ENCODE results near the gene ZSCAN18.
A peak's percentile ranks its signal among the peaks of the same experiment; 100 is the strongest.
"Not testable (repeated sequence)": the region's sequence is repeated elsewhere in the genome, so short reads cannot be mapped to it uniquely, and the experiment has no call there.

The ZSCAN18 gene, protein sequence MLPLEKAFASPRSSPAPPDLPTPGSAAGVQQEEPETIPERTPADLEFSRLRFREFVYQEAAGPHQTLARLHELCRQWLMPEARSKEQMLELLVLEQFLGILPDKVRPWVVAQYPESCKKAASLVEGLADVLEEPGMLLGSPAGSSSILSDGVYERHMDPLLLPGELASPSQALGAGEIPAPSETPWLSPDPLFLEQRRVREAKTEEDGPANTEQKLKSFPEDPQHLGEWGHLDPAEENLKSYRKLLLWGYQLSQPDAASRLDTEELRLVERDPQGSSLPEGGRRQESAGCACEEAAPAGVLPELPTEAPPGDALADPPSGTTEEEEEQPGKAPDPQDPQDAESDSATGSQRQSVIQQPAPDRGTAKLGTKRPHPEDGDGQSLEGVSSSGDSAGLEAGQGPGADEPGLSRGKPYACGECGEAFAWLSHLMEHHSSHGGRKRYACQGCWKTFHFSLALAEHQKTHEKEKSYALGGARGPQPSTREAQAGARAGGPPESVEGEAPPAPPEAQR
- total RNA-seq = 35.8 to 45.6 reads per million in 2 donors

DNA sequence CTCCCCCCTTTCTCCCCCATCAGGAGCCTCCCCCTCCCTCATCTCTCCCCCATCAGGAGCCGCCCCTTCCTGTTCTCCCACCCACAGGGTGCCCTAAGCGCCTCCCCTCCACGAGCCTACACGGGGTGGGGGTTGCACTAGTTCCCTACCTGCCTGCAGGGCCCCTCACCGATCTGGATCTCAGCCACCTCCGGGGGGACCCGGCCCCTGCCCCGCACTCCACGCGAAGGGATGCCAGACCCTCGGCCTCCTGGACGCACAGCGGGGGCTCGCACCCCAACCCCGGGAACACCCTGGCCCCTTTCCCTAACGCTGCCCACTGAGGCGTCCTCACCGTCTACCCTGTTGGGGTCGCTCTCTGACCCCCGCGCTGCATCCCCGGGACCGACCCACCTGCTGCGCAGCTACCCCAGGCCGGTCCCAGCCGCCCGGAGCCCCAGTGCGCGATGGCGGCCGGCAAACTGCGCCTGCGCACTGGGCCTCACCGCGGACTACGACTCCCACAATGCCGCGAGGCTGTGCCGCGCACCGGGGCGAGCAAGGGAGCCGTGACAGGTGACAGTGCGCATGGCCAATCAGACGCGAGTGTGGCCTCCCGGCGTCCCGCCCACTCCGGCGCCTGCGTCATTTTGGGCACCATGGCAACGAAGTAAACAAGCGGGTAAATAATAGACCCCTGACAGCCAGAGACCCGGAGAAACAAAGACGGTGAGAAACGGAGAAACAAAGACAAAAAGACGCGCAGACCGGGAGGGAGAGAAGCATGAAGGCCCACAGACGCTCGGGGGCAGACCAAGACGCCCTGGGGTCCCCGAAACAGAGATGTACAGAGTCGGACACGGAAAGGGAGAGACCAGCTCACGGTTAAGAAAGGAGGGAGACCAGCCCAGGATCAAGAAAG lies at the start of gene ZSCAN18:
Gene ZSCAN18 (minus strand): TSS at position 451 of the 901 bp plus-strand sequence. CDS start 7,964 bp downstream, outside the sequence.
- peak; percentile 95 for DNase-seq

DNA sequence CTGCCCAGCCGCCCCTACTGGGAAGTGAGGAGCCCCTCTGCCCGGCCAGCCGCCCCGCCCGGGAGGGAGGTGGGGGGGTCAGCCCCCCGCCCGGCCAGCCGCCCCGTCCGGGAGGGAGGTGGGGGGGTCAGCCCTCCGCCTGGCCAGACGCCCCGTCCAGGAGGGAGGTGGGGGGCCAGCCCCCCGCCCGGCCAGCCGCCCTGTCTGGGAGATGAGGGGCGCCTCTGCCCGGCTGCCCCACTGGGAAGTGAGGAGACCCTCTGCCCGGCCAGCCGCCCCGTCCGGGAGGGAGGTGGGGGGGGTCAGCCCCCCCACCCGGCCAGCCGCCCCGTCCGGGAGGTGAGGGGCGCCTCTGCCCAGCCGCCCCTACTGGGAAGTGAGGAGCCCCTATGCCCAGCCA lies 49.4 kb upstream of the ZSCAN18 start:
- not testable (repeated sequence) for DNase-seq

DNA sequence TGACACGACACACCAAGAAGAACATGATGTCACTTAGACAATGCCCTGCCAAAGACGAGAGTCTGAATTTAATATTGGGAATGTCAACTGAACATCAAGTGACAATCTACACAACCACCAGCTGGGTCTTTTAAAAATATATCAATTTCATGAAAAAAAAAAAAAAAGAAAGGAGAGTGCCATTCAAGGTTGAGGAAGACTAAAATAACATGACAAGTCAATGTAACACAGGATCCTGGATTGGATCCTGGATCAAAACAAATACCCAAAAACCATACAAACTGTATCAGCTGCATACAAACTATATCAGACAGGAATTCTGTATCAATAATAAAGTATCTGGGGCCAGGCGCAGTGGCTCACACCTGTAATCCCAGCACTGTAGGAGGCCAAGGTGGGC lies 47.8 kb upstream of the ZSCAN18 start:
- DNase-seq = no peak

DNA sequence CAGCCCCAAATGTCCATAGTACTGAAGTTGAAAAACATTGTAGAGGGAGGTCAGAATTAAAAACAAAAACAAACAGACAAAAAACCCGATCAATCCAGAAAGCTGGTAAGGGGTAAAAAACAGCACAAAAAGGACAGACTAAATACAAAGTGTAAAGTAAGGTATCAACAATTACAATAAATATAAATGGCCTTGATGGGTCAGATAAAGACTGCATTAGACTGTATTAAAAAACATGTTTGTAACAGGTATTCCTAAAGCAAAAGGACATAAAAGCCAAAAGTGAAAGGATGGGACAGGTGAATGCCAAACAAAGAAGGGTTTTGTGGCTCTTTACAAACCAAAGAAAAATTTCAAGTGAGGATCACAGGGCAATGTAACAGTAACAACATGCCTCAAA lies 36.2 kb upstream of the ZSCAN18 start:
- no peak for DNase-seq

DNA sequence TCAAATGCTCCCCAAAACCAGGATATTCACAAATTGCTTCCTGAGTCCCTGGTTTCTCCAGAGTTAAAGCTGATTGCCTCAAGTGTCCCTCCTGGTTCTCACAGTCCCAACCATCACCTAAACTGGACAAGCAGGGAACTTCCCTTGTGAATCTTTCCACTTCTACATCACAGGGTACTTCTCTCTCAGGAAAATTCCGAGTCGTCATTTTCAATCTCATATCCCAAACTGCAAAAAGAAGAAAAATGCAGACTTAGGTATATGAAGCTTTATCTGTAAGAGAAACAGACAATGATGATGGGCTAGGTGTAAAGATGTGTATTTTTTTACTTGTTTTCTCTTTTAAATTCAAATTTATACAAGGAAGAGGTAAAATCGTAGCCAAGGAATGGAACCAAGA lies 31.3 kb upstream of the ZSCAN18 start:
- no peak for DNase-seq

DNA sequence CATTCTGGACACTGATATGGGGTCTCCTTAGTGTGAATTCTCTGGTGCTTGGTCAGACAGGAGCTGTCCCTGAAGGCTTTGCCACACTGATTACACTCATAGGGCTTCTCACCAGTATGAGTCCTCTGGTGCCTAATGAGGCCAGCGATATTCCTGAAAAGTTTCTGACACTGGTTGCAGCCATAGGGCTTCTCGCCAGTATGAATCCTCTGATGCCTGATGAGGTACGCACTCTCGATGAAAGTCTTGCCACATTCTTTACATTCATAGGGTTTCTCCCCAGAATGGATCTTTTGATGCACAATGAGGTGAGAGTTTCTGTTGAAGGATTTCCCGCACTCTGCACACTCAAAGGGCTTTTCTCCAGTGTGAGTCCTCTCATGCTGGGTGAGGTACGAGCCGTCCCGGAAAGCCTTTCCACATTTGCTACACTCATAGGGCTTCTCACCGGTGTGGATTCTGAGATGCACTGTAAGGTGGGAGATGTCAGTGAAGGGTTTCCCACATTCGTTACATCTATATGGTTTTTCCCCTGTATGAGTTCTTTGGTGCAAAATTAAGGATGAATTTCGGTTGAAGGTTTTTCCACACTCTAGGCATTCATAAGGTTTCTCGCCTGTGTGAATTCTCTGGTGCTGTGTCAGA lies 30.1 kb upstream of the ZSCAN18 start:
- DNase-seq = no peak

DNA sequence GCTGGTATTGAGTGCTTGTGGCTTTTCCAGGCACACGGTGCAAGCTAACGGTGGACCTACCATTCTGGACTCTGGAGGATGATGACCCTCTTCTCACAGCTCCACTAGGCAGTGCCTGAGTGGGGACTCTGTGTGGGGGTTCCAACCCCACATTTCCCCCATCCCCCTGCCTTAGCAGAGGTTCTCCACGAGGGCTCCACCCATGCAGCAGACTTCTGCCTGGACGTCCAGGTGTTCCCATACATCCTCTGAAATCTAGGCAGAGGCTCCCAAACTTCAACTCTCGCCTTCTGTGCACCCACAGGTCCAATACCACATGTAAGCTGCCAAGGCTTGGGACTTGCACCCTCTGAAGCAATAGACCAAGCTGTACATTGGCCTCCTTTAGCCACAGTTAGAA lies 25.3 kb upstream of the ZSCAN18 start:
- DNase-seq = no peak

DNA sequence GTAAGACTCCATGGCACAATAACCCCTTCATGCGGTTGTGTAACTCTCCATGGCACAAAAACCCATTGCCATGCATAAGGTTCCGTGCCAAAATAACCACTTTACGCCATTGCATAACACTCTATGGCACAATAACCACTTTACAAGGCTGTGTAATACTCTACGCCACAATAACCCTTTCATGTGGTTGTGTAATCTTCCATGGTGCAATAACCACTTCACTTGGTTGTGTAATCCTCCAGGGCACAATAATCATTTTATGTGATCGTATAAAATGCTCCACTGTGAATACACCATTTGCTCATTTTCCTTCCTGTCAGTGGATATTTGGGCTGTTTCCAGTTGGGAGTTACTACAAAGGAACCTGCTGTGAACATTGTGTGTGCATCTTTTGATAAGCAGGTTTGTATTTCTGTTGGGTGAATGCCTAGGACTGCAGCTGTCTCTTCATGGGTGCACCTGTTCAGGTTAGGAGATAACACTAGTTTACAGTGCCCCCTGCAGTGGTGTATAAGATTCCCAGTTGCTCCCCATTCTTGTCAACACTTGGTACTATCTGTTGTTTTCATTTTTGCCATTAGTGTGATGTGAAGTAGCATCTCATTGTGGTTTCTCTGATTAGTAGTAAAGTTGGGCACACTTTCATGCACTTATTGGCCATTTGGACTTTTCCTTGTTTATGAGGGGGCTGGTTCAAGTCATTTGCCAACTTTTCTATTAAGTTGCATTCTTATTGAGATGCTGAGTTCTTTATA lies 21.1 kb upstream of the ZSCAN18 start:
- DNase-seq = no peak

DNA sequence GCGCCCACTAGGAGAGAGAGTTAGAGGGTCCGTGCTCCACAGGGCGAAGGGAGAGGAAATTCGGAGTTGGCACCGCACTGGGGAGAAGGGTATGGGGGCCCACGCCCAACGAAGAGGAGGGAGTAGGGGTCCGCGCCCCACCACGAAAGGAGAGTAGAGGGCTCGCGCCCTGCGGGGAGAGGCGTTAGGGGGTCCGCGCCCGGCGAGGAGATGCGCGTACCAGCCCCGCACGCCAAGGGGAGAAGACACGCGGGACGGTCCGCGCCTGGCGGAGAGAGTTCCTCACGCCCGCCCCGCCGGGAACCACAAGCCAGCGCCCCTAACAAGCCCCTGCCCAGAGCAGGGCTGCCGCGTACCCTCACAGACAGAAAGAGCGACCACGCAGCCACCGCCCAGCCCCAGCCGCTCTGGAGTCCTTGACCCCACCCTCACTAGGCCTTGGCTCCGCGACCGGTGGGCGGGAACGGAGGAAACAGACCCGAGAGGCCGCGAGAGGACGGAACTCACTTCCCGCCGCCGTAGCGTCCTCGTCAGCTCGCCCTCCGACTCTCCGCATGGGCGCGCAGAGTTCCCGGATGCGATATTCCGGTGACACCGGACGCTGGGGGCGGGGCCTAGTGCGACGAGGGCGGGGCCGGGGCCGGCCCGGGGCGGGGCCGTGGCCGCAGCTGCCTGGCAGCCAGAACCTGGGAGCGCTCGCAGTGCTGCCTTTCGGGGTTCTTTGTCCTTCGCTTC lies 20.0 kb upstream of the ZSCAN18 start:
- DNase-seq = no peak

DNA sequence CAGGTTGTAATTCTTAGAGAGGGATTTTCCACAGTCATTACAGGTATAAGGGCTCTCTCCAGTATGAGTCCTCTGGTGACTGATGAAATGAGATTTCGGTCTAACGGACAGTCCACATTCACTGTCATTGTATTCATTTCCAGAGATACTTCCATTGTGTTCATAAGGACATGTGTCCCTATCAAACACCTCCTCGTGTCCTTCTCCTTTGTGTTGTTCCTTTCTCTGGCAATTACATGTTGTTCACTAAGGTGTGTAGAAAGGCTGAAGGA lies 10.5 kb upstream of the ZSCAN18 start:
- no peak for DNase-seq

DNA sequence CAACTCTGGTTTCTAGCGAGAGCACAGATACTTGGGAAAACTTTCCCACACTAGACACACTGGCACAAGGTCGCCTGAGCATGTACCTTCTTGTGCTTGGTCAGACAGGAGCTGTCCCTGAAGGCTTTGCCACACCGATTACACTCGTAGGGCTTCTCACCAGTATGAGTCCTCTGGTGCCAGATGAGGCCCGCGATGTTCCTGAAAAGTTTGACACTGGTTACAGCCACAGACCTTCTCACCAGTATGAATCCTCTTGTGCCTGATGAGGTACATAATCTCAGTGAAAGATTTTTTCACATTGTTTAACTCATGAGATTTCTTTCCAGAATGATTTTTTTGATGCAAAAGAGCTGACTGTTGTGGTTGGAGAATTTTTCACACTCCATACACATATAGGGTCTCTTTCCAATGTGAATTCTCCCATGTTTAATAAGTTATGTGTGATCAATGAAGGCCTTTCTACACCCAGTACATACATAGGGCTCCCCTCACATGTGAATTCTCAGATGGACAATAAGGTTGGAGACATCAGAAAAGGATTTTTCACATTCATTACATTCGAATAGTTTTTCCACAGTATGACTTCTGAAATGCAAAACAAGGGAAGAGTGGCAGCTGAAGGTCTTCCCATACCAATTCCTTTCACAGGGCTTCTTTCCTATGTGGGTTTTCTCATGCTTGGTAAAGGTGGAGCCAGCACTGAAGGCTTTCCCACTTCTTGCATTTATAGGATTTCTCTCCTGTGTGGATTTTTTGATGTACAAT lies 9.9 kb upstream of the ZSCAN18 start:
- DNase-seq = no peak

DNA sequence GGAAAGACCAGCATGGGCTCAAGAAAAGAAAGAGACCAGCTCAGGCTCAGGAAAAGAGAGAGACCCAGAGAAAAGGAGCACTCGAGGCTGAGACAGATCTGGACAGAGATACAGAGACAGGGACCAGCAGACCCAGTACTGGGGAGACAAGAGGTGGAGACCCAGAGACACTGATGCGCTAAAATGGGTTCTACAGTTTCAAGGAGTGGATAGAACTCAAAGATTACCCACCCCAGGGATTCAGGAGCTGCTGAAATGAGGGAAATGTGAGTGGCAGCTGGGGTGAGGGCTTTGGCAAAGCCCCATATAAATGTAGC lies 609 bp upstream of the ZSCAN18 start:
- no peak for DNase-seq

DNA sequence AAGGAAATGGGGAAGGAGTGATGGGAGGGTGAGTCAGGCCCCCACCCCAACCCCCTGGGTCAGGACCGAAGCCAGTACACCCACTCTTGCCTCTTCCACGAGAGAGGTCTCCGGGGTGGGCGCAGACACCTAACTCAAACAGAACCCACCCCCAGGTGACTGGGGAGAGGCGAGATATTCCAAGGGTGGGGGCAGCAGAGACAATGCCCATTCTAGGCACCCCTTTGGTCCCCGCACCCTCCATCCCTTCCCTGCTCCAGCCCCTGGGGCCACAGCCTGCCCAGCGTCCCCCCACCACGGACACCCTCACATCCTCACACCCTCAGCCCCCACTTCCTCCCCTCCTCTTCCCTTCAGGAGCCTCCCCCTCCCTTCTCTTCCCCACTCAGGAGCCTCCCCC lies 682 bp downstream of the ZSCAN18 start:
- DNase-seq = no peak

DNA sequence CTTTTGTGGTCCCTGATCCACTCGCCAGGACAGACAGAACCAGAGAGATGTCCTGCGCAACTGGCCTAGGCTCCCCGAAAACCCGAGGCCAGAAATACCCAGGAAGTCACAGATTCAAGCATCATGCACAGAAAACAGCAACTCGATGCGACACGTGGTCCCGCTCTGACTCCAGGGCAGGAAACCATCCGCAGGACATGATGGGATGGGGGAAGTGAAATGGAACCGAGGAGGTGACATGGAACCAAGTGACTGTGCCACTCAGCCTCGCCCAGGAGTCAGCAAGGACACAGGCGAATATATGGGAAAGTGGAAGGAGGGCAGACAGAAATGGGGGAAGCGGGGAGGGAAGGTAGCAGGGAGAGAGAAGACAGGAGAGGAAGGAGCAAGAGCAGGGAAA lies 1.1 kb downstream of the ZSCAN18 start:
- no peak for DNase-seq

DNA sequence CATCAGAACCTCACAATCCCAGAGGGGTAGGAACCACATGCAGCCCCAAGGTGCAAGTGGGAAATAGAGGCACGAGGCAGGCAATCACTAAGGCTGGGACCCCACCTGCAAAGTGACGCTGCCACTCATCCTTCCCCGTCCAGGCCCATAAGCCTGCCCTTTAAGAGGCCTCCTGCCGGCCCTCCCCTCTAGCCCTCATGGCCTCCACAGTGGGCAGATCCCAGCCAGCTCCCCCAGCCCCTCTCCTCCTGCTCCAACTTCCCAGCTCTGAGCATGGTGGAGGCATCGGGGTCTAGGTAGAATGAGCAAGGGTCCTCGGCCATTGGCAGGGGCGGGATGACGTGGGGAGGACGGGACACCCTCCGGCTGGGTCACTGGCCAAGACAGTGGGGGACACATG lies 2.7 kb downstream of the ZSCAN18 start:
- no peak for DNase-seq

DNA sequence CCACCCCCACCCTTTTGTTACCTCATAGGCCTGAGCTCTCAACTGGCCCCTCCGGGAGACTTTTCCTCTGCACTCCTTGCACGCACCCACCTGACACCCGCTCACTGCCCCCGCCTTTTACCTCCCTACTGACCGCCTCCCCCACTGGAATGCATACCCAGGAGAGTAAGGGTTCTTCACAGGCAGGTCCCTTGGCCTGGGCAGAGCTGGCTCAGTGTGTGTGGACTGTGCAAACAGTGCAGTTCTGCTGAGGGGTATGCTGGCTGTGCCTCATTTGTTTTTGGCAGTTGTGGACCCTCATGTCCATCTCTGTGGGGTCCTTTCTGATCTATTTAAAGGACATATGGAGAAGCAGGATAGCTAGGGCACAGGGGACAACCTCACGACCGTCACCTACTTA lies 5.0 kb downstream of the ZSCAN18 start:
- no peak for DNase-seq

DNA sequence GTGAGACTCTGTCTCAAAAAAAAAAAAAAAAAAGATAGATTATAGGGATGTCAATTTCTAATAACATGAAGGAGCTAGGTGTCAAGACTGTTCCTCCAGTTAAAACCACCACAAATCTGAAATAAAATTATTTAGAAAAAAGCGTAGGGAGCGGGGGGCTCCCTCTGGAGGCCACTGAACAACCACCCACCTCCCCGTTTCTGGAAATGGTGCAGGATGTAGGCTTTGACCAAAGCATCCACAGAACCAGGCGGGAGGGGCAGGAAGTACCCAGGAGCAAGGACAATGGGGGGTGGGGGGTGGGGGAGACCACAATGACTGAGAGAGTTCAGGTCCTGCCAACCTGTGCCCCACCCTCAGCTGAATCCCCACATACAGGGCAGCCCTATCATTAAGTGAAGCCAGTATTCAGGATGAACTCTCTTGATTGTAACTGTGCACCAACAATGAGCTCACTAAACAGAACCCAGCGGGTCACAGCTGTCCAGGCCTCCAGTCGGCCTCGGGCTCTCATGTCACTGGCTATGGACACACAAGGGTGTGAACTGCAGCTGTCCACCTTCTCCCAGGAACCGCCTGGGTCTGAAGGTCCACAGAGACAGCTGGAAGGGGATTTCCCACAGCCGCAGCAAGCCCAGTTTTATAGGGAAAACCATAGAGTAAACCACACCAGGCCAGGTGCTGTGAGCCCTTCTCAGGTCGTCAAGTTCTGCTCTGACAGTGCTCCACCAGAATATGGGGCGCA lies 6.6 kb downstream of the ZSCAN18 start:
- no peak for DNase-seq

DNA sequence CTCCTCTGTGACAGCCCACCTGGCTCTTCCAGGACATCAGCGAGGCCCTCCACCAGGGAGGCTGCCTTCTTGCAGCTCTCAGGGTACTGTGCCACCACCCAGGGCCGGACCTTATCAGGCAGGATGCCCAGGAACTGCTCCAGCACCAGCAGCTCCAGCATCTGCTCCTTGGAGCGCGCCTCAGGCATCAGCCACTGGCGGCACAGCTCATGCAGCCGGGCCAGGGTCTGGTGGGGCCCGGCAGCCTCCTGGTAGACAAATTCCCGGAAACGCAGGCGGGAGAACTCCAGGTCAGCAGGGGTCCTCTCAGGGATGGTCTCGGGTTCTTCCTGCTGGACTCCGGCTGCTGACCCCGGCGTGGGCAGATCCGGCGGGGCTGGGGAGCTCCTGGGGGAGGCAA lies 8.2 kb downstream of the ZSCAN18 start:
- DNase-seq = no peak

DNA sequence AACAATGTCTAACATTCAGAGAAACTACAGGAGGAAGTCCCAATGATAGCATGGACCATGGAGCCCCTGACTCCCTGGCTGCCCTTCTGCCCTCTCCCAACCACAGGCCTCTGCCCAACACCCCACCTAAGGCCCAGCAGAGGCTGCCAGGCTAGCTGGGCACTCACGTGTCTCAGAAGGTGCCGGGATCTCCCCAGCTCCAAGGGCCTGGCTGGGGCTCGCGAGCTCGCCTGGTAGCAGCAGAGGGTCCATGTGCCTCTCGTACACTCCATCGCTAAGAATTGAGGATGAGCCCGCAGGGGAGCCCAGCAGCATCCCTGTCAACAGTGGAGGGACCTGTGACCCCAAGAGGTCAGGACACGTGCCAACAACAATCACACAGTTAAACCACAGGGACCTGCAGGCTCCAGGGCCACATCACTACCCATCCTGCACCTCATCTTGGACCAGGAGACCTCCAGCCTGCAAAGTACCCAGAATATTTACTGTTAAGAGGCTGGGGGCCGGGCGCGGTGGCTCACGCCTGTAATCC lies 9.4 kb downstream of the ZSCAN18 start:
- DNase-seq = no peak
